ENCODE measurements around the gene BUB3. TPM values are rescaled to one million over a fixed set of nuclear protein-coding genes. Genes with fewer than 3 reads are reported as not detected.

BUB3 gene
- total RNA-seq, 1 donor from 2014 or later, result 124 TPM

DNA sequence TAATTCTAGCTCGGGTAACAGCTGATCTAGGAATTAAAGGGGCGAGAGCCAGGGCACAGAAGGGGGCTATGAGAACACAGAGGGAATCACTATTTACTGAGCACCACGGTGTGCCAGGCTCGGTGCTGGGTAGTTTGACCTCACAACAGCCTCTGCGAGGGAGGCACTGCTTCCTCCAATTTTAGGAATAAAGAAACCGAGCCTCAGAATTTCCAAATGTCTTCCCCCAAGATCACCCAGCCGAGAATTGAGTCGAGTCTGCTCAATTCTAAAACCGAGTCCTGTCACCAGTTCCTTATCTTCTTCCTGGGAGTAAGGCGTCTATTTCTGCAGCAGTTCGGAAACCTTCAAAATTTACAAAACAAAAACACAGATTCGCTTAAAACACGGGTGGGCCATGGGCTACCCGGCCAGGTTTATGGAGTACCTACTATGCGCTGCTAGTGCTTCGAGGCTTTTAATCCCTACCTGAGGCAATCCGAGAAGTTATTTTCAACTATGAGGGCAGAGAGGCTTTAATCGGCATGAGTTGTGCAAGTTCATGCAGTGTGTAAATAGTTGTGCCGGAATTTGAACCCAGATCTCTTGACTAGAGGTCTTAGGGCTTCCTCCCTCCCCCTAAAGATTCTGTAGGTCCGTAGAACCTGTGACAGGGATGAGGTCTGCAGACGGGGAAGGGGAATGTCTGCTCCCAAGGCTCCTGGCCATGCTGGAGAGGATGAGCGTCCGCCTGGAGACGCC lies 7.1 kb upstream of the BUB3 start:
- Mint-ChIP-seq H3K4me1 (ENCODE audit: unreplicated experiment) (peaks cover 16% of the 10 kb centered on the region), H3K4me3 (peak overlapping the region; percentile 26), H3K27ac (peak overlapping the region; percentile 21)

DNA sequence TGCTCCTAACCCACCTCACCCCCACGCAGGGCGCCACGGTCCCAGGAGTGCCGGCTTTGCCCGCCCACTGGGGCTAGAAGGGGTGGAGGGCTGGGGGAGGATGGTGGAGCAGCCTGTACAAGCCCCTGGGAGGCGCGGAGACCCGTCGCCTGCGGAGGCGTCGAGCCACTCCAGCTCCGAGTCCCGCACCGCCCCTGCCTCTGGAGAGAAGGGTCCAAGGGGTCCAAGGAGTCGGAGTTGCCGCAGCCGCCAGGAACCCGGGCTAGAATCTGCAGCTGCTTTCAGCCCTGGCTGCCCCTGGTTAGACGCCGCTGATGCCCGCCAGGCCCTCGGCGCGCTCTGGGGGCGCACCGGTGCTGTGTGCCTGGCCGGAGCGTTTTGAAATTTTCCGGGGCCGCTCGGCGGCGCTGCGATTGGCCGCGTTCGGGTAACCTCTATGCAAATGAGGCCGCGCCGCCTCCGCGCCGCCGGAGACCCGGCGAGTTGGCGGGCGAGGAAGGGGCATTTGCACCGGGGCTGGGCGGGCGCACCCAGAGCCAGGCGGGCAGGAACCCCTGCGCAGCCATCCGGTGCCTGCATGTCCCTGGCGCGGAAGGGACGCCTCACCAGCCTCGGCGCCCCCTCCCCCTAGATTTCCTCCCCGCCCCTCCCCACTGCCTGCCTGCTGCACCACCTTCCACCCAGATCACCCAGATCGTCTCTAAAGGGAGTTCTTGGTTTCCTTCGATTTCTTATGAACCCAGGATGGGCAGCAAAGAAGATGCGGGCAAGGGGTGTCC lies 6.4 kb upstream of the BUB3 start, which contains the start of gene HMX2:
TSS of gene HMX2 (plus strand) at position 502 of the 779 bp plus-strand sequence. CDS start at position 745, 243 bp downstream.
- Mint-ChIP-seq H3K36me3 (peaks cover 3% of the 10 kb centered on the region), H3K27me3 (peaks cover 90% of the 10 kb centered on the region), H3K4me3 (peak within 1 kb of the TSS; percentile 80), H3K27ac (peak within 1 kb of the TSS; percentile 21), H3K4me1 (ENCODE audit: unreplicated experiment) (peaks cover 16% of the 10 kb centered on the region), H3K9me3 (no peaks in the 10 kb centered on the region)
- no peak for DNase-seq (ENCODE audit: extremely low spot score, unreplicated experiment)
- TF ChIP-seq, protein P1, sequence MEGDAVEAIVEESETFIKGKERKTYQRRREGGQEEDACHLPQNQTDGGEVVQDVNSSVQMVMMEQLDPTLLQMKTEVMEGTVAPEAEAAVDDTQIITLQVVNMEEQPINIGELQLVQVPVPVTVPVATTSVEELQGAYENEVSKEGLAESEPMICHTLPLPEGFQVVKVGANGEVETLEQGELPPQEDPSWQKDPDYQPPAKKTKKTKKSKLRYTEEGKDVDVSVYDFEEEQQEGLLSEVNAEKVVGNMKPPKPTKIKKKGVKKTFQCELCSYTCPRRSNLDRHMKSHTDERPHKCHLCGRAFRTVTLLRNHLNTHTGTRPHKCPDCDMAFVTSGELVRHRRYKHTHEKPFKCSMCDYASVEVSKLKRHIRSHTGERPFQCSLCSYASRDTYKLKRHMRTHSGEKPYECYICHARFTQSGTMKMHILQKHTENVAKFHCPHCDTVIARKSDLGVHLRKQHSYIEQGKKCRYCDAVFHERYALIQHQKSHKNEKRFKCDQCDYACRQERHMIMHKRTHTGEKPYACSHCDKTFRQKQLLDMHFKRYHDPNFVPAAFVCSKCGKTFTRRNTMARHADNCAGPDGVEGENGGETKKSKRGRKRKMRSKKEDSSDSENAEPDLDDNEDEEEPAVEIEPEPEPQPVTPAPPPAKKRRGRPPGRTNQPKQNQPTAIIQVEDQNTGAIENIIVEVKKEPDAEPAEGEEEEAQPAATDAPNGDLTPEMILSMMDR (conservative IDR thresholded peaks at IDR 0.05), result no peak

More for the DNA sequence above, 7.1 kb upstream of the BUB3 start:
- H3K9me3 Mint-ChIP-seq, result no peaks in the 10 kb centered on the region
- H3K27me3 Mint-ChIP-seq, result peaks cover 90% of the 10 kb centered on the region
- H3K36me3 Mint-ChIP-seq, result peaks cover 3% of the 10 kb centered on the region
- no peak for DNase-seq (ENCODE audit: extremely low spot score, unreplicated experiment)
- TF ChIP-seq, protein P1 (conservative IDR thresholded peaks at IDR 0.05), result no peak

DNA sequence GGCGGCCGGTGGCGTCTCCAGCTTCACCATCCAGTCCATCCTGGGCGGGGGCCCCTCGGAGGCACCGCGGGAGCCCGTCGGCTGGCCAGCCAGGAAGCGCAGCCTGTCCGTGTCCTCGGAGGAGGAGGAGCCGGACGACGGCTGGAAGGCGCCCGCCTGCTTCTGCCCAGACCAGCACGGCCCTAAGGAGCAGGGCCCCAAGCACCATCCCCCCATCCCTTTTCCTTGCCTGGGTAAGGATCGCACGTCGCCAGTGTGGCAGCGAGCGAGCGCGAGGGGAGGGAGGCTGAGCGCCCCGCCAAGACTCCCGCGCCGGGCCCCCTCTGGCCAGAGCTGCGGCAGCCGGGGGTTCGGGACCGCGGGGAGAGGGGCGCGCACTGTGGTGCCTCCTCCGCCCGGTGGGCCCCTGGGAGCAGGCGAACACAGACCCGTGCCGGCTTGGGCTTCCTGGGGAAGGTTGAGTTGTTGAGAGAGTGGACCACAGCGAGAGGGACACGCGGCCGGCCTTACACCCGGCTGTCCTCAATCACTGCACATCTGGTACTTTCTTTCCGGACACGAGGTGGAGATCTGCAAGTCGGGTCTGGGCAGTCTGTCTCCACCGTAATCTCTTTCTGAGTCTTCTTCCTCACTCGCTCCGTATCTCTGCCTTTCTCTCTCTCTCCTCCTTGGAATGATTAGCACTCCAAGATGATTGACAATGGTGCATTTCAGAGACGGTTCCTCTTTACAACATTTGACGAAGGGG lies 5.6 kb upstream of the BUB3 start:
- DNase-seq (ENCODE audit: extremely low spot score, unreplicated experiment), result no peak
- Mint-ChIP-seq H3K9me3 (no peaks in the 10 kb centered on the region), H3K4me1 (ENCODE audit: unreplicated experiment) (peaks cover 16% of the 10 kb centered on the region), H3K27me3 (peaks cover 90% of the 10 kb centered on the region), H3K36me3 (peaks cover 3% of the 10 kb centered on the region), H3K4me3 (peak overlapping the region; percentile 80), H3K27ac (peak overlapping the region; percentile 17)
- TF ChIP-seq, protein P1 (conservative IDR thresholded peaks at IDR 0.05), result no peak

DNA sequence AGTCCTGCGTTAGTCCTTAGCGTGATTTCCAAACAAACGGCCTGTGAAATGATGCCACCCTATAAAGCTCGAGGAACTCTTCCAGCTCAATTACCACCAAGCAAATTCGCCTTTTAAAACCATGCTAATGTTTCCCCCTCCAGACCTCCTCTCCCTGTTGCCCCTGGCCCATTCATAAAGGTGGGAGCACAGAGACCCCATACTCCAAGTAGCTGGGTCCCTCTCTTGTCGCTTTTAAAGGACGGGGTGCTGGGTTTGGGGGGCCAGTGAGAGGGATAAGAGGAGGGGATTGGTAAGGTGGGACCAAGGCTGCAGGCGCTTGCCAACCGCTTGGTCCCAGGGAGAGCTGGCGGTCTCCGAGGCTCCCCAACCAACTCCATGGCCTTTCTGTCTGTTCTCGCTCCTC lies 5.0 kb upstream of the BUB3 start:
- H3K4me3 Mint-ChIP-seq, result peak overlapping the region; percentile 80
- peaks cover 5% of the 10 kb centered on the region for H3K36me3 Mint-ChIP-seq
- no peaks in the 10 kb centered on the region for H3K9me3 Mint-ChIP-seq
- TF ChIP-seq, protein P1 (conservative IDR thresholded peaks at IDR 0.05), result no peak
- peaks cover 89% of the 10 kb centered on the region for H3K27me3 Mint-ChIP-seq
- DNase-seq (ENCODE audit: extremely low spot score, unreplicated experiment), result no peak
- peaks cover 13% of the 10 kb centered on the region for H3K4me1 Mint-ChIP-seq (ENCODE audit: unreplicated experiment)
- H3K27ac Mint-ChIP-seq, result peak overlapping the region; percentile 17

DNA sequence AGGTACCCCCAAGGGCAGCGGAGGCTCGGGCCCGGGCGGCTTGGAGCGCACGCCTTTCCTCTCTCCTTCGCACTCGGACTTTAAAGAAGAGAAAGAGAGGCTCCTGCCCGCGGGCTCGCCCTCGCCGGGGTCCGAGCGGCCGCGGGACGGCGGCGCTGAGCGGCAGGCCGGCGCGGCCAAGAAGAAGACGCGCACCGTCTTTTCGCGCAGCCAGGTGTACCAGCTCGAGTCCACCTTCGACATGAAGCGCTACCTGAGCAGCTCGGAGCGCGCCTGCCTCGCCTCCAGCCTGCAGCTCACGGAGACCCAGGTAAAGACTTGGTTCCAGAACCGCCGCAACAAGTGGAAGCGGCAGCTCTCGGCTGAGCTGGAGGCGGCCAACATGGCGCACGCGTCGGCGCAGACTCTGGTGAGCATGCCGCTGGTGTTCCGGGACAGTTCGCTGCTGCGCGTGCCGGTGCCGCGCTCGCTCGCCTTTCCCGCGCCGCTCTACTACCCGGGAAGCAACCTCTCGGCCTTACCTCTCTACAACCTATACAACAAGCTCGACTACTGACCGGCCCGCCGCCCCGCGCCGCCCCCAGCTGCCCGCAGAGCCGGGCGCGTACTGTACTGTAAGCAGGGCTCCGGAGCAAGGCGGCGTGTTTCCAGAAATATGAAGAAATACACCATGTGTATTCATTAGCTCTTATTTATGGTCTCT lies 4.5 kb upstream of the BUB3 start:
- H3K9me3 Mint-ChIP-seq, result no peaks in the 10 kb centered on the region
- TF ChIP-seq, protein P1 (conservative IDR thresholded peaks at IDR 0.05), result no peak
- peaks cover 7% of the 10 kb centered on the region for H3K36me3 Mint-ChIP-seq
- peak overlapping the region; percentile 83 for H3K4me3 Mint-ChIP-seq
- DNase-seq (ENCODE audit: extremely low spot score, unreplicated experiment), result no peak
- no peak overlapping the region for H3K27ac Mint-ChIP-seq
- peaks cover 84% of the 10 kb centered on the region for H3K27me3 Mint-ChIP-seq
- peaks cover 13% of the 10 kb centered on the region for H3K4me1 Mint-ChIP-seq (ENCODE audit: unreplicated experiment)
